Inflammatory macrophage (primary cell): Measurements from ENCODE around the gene MYH7B.

ENCODE experiments used
- DNase-seq, 2 donors: peaks; one replicate each; pipeline ENCODE4 v3.0.0-alpha.2; 2020 to 2022

Gene MYH7B

DNA sequence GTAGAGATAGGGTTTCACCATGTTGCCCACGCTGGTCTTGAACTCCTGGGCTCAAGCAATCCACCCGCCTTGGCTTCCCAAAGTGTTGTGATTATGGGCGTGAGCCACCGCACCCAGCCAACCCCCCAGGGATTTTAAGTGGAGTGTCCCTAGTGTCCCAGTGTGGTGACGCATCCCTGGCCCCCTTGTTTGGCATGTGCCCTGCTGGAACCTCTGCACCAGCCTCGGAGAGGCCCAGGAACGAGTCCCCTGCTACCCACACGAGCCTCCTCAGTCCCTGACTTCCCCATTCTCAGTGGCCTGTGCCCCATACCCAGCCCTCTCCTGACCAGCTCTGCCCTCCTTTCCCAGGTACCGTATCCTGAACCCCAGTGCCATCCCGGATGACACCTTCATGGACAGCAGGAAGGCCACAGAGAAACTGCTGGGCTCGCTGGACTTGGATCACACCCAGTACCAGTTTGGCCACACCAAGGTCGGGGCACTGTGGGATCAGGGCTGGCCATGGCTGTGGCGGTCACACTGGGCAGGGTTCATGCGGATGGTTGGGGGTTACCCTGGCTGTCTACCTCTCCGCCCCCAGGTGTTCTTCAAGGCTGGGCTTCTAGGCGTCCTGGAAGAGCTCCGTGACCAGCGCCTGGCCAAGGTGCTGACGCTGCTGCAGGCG lies 37.2 kb downstream of the MYH7B start:
- DNase-seq: no peak

DNA sequence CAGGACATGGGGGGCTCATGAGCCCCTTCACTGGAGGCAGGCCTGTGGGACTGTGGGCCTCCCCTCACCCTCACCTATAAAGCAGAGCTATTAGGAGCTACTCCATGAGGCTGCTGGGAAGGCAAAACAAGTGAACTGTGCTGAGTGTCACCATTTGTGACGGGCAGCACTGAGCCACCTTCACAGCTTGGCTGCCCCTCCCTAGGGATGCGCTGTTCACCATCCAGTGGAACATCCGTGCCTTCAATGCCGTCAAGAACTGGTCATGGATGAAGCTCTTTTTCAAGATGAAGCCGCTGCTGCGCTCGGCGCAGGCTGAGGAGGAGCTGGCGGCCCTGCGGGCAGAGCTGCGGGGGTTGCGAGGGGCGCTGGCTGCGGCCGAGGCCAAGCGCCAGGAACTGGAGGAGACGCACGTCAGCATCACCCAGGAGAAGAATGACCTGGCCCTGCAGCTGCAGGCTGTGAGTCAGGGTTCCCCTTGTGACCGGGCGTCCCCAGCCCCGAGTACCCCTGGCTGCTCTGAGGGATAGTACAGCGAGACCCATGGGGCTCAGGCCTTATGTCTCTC lies 38.4 kb downstream of the MYH7B start:
- DNase-seq: no peak

DNA sequence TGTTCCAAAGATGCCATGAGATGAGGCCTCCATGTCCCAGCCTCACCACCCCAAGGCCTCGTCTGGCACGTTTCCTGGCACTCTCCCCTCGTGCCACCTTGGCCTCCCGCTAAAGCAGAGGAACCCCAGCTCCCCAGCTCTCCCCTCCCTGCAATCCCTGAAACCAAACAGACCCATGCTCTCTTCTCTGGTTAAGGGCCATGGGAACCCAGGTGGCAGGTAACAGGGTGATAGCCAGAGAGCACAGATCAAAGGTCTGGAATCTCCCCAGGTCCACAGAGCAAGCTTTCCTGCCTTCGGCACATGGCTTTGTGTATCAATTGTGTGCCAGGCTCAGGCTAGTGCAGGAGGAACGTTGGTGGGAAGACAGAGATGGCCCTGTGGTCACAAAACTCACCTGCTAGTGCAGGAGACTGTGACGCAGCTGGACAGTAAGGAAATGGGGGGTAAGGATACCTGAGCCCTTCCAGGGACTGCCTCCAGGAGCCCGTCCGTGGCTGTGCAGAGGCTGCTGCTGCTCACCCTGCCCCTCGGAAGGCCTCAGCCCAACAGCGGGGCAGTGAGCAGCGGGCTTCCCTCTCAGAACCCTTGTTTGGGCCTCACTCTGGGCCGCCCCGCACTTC lies 39.0 kb downstream of the MYH7B start:
- DNase-seq: no peak

DNA sequence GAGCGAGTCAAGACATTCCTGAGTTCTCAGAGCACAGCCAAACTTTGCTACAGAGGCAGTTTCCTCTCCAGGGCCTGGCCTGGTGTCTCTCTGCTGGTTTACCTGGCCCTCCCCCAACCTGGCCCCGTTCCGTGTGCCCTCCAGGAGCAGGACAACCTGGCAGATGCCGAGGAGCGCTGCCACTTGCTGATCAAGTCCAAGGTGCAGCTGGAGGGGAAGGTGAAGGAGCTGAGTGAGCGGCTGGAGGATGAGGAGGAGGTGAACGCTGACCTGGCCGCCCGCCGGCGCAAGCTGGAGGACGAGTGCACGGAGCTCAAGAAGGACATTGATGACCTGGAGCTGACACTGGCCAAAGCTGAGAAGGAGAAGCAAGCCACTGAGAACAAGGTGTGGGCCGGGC lies 39.5 kb downstream of the MYH7B start:
- DNase-seq: no peak

DNA sequence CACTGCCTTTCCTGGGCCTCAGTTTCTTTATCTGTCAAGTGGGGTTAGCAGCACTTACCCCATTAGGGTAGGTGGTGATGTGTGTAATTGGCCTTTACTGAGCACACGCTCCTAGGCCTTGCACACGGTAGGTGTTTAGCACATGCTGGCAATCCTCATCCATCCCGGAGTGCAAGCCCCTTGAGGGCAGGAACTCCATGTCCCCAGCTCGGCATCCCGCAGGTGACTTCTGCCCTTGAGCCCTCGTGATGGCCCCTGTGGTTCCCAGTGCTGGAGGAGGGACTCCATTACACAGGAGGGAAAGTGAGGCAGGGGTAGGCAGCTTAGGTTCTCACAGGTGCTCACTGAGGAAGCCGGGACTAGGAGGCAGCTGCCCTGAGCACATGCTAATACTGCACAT lies 40.0 kb downstream of the MYH7B start:
- no peak for DNase-seq

DNA sequence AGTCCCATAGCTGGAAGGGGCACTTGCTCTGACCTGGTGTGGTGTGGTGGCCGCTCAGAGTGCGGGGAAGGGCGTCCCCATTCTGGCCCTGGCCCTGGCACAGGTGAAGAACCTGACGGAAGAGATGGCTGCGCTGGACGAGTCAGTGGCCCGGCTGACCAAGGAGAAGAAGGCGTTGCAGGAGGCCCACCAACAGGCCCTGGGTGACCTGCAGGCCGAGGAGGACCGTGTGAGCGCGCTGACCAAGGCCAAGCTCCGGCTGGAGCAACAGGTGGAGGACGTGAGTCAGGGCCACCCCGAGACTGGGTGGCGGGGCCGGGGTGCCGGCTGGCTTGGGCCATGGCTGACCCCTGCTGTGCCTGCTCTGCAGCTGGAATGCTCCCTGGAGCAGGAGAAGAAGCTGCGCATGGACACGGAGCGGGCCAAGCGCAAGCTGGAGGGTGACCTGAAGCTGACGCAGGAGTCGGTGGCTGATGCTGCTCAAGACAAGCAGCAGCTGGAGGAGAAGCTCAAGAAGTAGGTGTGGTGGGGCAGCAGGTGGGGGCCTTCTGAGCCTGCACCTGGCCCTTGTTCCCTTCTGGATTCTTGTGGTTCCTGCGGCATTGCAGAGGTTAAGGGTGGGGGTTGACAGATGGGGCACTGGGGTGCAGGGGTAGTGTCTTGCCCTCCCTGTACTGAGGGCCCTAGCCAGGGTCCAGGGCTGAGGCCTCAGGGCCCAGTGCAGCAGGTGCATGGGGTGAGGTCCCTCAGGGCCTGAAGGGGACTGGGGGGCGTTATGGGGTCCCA lies 40.8 kb downstream of the MYH7B start:
- DNase-seq: no peak

DNA sequence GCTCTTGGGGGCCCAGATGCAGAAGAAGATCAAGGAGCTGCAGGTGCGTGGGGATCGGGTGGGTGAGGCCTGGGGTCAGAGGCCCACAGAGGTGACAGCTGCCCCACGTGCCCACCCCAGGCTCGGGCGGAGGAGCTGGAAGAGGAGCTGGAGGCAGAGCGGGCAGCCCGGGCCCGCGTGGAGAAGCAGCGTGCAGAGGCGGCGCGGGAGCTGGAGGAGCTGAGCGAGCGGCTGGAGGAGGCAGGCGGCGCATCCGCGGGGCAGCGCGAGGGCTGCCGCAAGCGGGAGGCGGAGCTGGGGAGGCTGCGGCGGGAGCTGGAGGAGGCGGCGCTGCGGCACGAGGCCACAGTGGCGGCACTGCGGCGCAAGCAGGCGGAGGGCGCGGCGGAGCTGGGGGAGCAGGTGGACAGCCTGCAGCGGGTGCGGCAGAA lies 41.5 kb downstream of the MYH7B start:
- DNase-seq: no peak

DNA sequence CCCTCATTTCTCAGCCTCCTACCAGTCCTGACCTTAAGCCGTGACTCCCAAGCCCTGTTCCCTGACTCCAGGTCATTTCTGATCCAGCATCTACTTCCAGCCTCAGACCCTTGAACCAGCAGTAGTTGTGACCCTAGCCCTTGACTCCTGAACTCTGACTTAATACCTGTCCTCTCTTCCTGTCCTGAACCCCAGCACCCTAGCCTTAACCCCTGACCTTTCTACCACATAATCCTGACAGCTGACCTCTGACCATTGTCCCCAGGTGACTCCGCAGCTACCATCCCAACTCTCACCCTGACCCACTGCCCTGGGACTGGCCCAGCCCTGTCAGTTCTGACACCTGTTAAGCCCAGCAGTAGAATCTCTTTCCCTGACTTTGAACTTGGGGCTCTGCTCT lies 42.1 kb downstream of the MYH7B start:
- DNase-seq: no peak

DNA sequence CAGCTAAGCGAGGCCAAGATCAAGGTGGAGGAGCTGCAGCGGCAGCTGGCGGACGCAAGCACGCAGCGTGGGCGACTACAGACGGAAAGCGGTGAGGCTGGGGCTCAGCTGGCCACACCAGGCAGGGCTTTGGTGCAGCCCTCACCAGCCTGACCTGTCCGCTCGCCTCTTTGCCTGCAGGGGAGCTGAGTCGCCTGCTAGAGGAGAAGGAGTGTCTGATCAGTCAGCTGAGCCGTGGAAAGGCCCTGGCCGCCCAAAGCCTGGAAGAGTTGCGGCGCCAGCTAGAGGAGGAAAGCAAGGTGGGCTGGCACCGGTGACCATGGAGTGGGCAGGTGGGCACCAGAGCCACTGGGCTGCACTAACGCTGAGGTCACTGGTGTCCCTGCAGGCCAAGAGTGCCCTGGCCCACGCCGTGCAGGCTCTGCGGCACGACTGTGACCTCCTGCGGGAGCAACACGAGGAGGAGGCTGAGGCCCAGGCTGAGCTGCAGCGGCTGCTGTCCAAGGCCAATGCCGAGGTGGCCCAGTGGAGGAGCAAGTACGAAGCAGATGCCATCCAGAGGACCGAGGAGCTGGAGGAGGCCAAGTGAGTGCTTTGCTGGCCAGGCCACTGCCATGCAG lies 42.8 kb downstream of the MYH7B start:
- no peak for DNase-seq

DNA sequence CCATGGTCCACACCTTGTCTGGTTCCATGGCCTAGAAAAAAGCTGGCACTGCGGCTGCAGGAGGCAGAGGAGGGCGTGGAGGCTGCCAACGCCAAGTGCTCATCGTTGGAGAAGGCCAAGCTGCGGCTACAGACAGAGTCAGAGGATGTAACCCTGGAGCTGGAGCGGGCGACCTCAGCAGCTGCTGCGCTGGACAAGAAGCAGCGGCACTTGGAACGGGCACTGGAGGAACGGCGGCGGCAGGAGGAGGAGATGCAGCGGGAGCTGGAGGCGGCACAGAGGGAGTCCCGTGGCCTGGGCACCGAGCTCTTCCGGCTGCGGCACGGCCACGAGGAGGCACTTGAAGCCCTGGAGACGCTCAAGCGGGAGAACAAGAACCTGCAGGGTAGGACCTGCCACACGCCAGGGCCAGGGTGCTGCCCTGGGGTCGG lies 43.4 kb downstream of the MYH7B start:
- DNase-seq: no peak

DNA sequence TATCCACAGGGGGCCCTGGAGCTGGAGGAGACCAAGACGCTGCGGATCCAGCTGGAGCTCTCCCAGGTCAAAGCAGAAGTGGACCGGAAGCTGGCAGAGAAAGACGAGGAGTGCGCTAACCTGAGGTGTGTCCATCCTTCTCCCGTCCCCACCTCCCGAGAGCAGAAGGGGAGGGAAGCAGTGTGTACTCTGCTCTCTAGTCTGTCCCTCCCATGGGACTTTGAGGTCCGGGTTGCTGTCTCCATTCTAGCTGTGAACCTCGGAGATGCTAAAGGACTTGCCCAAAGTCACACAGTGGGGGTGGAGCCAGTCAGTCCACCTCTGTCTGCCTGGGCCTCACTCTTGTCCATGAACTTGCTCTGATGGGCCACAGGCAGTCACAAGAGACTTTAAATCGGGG lies 44.1 kb downstream of the MYH7B start:
- DNase-seq: no peak

DNA sequence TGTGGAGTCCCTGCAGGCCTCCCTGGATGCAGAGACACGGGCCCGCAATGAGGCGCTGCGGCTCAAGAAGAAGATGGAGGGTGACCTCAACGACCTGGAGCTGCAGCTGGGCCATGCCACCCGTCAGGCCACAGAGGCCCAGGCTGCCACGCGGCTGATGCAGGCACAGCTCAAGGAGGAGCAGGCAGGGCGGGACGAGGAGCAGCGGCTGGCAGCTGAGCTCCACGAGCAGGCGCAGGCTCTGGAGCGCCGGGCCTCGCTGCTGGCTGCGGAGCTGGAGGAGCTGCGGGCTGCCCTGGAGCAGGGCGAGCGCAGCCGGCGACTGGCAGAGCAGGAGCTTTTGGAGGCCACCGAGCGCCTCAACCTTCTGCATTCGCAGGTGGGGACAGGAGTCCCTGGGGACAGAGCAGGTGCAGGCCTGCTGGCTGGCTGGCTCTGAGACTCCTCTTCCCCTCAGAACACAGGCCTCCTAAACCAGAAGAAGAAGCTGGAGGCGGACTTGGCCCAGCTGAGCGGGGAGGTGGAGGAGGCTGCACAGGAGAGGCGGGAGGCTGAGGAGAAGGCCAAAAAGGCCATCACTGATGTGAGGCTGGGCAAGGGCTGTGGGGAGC lies 44.7 kb downstream of the MYH7B start:
- DNase-seq: no peak

DNA sequence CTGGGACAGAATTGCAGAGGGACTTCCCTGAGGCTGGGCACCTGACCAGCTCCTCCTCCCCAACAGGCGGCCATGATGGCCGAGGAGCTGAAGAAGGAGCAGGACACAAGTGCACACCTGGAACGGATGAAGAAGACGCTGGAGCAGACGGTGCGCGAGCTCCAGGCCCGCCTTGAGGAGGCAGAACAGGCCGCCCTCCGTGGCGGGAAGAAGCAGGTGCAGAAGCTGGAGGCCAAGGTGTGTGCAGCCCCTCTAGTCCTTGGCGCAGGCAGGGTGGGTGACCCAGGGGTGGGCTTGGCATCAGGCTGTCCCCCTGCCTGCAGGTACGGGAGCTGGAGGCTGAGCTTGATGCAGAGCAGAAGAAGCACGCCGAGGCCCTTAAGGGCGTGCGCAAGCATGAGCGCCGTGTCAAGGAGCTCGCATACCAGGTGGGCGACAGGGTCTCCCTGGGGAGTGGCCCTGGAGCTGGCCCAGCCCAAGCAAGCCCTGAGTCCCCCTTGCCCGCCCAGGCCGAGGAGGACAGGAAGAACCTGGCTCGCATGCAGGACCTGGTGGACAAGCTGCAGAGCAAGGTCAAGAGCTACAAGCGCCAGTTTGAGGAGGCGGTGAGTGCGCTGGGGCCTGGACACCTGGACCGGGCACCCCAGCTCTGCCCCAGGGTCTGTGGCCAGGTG lies 45.4 kb downstream of the MYH7B start:
- no peak for DNase-seq

DNA sequence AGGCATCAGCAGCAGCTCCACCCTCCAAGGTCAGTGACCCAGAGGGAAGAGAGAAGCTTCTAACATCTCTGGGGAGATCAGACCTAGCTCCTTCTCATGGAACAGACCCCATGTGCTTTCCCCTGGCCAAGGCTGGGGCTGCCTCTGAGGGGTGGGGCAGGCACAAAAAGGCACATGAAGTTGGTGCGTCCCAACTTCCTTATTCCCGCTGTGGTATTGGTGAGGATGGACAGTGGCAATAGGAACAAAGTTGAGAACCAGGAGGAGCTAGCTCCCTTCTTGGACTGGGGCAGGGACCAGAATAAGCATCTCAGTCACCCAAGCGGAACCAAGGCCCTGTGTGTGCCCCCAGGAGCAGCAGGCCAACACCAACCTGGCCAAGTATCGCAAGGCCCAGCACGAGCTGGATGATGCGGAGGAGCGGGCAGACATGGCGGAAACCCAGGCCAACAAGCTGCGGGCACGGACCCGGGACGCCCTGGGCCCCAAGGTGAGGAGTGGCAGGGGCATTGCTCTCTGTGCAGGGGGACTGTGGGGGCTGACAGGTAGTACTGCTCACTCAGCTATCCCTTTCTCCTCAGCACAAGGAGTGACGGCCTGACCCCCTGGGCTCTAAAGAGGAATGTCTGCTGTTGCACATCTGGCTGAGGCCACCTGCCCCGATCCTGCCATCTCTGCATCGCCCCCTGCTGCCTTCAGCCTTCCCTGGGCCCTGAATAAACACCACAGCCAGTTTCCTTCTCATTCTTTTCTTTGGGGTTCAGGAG lies 46.1 kb downstream of the MYH7B start:
- no peak for DNase-seq

DNA sequence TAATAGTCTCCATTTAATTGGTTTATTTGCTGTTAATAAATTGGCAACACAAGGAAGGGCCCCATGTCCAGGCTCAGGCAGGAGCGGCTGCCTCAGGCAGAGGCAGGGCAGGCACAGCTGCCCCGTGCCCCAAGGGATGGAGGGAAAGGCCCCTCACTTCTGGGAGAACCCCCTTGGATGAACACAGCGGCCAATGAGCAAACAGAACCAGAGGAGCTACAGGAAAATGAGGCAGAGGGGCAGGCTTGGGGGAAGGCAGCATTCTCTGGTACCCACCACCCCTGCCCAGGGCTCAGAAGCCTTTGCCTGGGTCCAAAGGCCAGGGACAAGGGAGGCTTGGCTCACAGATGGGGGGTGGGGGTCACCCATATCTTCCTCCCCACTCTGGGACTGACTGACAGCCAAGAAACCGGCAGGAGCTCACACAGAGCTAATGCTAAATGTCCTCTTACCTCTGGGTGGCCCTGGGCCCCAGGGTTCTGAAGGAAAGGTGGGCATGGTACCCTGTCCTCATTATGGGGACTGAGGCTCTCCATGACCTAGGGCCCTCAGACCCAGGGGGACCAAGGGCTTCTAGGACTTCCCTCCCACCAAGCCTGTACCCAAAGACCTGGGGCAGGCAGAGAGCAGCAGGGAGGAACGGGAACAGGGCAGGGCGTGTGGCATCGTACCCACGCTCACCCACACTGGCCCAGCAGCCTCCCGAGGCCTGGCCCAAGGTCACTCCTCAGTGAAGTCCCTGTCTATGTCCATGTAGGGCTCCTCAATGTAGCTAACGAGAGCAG lies 47.0 kb downstream of the MYH7B start:
- DNase-seq: no peak

DNA sequence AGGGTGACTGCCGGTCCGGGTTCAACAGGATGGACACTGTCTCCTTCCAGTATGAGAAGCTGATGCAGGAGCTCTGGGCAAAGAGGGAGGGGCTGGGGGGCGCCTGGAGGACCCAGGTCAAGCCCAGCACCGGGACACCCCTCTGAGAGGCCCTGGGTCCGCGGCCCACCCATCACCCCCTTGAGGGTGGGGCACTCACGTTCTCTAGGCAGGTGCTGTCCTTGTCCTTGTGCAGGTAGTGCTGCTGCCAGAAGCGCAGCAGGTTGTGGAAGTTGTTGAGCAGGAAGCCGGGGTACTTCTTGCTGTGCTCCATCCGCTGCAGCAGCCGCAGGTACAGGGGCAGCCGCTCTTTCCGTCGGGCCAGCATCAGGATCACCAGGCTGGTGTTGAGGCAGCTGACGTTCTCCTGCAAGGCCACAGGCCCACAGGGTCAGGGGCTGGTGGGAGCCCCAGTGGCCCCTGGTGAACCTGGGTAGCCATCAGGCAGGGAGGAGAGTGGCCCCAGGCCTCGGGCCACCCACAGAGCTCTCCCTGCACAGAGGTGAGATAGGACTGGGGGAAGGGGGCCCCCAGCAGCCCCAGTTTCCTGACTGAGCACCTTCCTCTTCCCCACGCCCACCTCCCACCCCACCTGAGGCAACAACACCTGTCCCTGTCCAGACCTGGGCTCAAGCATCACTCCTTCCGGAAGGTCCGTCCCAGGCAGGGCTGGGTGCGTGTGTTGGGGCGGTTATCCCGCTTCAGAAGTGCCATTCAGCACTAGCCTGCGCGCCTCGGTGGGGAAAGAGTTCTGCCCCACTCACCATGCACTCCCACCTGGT lies 47.8 kb downstream of the MYH7B start:
- DNase-seq: no peak

DNA sequence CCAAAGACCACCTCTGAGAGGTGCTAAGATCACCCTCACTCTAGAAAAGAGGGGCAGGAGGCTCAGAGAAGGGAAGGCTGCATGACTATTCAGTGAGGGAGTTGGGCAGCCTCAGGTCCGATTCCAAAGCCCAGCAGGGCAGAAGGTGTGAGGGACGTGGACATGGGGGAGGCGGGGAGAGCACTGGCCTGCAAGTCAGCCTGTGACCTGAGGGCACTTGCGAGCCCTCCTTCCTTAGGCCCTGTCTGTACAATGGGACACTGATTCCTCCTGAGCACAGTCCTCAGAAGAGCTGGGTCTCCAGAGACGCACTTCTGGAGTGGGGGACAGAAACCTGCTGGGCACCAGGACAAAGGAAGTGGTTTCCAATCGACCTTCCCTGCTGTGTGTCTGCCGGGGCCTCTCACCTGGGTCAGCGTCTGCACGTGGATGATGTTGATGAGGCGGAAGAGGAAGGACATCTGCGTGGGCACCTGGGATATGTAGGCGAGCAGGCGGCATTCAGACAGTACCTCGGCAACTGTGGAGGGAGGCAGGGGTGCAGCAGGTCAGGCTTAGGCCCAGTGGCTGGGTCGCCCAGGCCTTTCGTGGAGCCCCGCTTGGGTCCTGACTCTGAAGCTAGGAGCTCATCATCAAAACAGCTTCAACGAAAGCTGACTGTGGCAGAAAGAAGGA lies 48.5 kb downstream of the MYH7B start:
- no peak for DNase-seq

DNA sequence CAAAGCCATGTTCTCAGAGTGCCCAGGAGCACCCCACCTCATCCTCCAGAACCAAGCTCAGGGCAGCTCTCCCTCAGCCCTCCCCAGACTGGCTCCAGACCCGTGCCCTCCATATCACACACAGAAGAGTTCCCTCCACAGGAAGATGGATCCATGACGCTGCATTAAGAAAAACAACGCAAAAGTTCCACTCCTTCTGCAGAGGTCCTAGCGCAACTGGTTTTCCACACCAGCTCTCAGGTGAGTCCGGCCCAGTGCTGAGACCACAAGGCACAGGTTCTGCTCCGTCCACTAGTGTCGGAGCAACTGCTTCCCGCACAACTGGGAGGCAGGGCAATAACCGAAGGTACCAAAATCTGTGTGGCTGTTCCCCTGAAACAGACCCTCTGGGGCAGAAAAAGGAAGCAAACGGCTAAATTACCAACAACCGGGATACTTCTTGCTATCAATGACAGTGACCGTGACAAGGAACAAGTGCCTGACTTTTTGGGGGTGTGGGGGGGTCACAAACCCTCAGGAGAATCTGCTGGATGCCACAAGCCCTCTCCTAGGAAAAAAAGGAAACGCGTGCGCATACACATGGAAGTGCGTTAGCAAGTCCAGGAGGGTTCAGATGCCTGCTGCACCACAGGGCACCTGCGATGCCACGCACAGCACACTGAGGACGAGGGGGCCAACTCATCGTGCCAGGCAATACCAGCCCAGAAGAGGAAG lies 49.2 kb downstream of the MYH7B start:
- DNase-seq: no peak
